ENCODE measurements around the gene LRATD1. TPM values are rescaled to one million over a fixed set of nuclear protein-coding genes. Genes with fewer than 3 reads are reported as not detected.

The LRATD1 gene
- total and polyA plus RNA-seq, 12 donors, result 0.13 to 3.6 (median 1.3) TPM

- H3K27ac ChIP-seq, result no peak overlapping the region
- no peaks in the 10 kb centered on the region for H3K9me3 ChIP-seq
- no peak overlapping the region for H3K4me3 ChIP-seq
- ATAC-seq (no peak), DNase-seq (no peak)
- peaks cover 2 to 42% (median 22%) of the 10 kb centered on the region in 7 donors for H3K27me3 ChIP-seq
- intact Hi-C loops (cut with DNase I), result loop anchor here in 4 of 10 donors (10.0 kb wide), 2 partner anchors 104 to 214 kb away; no protein-coding TSS in a partner anchor
- 85 to 87% methylated on average over 2 of the region's 2 CpGs for WGBS, 2 donors
- TF ChIP-seq, protein P1, sequence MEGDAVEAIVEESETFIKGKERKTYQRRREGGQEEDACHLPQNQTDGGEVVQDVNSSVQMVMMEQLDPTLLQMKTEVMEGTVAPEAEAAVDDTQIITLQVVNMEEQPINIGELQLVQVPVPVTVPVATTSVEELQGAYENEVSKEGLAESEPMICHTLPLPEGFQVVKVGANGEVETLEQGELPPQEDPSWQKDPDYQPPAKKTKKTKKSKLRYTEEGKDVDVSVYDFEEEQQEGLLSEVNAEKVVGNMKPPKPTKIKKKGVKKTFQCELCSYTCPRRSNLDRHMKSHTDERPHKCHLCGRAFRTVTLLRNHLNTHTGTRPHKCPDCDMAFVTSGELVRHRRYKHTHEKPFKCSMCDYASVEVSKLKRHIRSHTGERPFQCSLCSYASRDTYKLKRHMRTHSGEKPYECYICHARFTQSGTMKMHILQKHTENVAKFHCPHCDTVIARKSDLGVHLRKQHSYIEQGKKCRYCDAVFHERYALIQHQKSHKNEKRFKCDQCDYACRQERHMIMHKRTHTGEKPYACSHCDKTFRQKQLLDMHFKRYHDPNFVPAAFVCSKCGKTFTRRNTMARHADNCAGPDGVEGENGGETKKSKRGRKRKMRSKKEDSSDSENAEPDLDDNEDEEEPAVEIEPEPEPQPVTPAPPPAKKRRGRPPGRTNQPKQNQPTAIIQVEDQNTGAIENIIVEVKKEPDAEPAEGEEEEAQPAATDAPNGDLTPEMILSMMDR (IDR thresholded peaks at IDR 0.05), result no peak
- H3K36me3 ChIP-seq, result no peaks in the 10 kb centered on the region
- peaks cover 7 to 27% (median 15%) of the 10 kb centered on the region in 9 donors for H3K4me1 ChIP-seq
These were observed 6.0 kb downstream of the LRATD1 start for GRCh38 chr2:14638488-14638887.

DNA sequence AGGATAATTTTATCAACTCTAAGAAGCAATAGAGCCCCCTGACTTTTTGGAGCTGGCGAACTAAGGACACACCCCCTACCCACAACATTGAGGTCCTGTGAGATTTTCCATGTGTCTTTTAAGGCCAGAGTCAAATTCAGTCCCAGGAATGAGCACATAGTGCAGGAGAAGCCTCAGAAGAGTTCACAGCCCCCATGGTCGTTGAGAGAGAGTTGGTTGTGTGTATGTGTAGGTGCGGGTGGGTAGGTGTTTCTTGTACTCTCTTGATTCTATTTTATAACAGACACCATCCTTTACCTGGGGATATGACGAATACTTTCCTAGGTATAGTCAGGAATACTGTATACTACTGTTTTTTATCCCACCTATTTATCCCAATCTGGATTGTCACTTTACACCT is 8.6 kb downstream of the LRATD1 start:
- Histone ChIP-seq H3K36me3 (no peaks in the 10 kb centered on the region), H3K4me1 (peaks cover 0 to 2% (median 0%) of the 10 kb centered on the region in 9 donors), H3K9me3 (no peaks in the 10 kb centered on the region), H3K27me3 (peaks cover 0 to 16% (median 10%) of the 10 kb centered on the region in 7 donors), H3K4me3 (no peak overlapping the region), H3K27ac (no peak overlapping the region)
- intact Hi-C loops (cut with DNase I), result no loop called here
- TF ChIP-seq, protein P1 (IDR thresholded peaks at IDR 0.05), result no peak
- WGBS, 2 donors, result 77 to 80% methylated on average over 4 of the region's 4 CpGs
- DNase-seq (no peak), ATAC-seq (no peak)

DNA sequence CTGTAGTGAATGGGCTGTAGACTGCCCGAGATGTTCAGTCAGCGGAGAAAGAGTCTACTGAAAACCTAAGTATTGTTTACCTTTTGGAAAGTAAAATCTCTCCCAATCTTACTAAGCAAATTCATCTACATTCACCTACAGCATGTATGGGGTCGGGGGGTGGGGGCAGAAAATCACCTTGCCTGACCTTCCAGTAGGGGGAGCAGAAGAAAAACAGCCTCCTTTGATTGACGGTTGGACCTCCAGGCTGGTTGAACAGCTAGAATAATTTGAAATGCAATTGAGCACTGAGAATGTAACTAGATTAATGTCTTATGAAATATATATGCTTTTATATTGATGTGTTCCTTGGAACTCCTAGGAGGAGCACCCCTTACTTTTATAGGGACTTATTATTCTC is 10.0 kb downstream of the LRATD1 start:
- no peak overlapping the region for H3K4me3 ChIP-seq

DNA sequence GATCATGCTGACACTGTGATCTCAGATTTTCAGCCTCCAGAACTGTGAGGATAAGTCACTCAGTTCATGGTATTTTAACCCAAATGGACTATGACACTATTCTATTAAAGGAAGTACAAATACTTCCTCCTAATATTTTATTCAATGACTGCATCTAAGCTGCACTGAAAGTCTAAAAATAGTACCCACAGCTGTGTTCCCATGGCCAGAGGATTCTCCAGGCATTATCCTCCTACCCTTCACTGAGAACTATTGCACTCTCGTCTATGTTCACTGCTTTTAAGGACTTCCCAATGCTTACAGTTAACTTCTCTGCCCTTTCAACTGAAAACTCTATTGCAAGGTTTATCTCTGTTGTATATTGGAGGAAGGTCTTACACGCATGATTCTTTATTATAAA is 15.2 kb downstream of the LRATD1 start:
- TF ChIP-seq, protein P1 (IDR thresholded peaks at IDR 0.05), result no peak
- Histone ChIP-seq H3K27ac (no peak overlapping the region), H3K9me3 (peaks cover 0 to 2% (median 0%) of the 10 kb centered on the region in 11 donors), H3K36me3 (no peaks in the 10 kb centered on the region), H3K4me1 (no peaks in the 10 kb centered on the region), H3K27me3 (no peaks in the 10 kb centered on the region), H3K4me3 (no peak overlapping the region)
- peak in 6 of 8 donors; percentile 28 to 85 (median 68) for ATAC-seq
- intact Hi-C loops (cut with DNase I), result no loop called here
- whole genome bisulfite sequencing, 2 donors, result 47 to 51% methylated on average over 2 of the region's 2 CpGs
- DNase-seq, result no peak

More for the DNA sequence above, 10.0 kb downstream of the LRATD1 start:
- WGBS, 2 donors, result 74 to 76% methylated on average over 4 of the region's 4 CpGs
- Histone ChIP-seq H3K4me1 (no peaks in the 10 kb centered on the region), H3K27ac (no peak overlapping the region), H3K9me3 (no peaks in the 10 kb centered on the region), H3K36me3 (no peaks in the 10 kb centered on the region), H3K27me3 (peaks cover 0 to 8% (median 4%) of the 10 kb centered on the region in 7 donors)
- no peak for ATAC-seq
- intact Hi-C loops (cut with DNase I), result no loop called here
- TF ChIP-seq, protein P1 (IDR thresholded peaks at IDR 0.05), result no peak
- no peak for DNase-seq

All from heart right ventricle (tissue), 16 donors.